Stomach smooth muscle (tissue), 2 donors: ENCODE measurements around the gene AGAP1.
A peak's percentile ranks its signal among the peaks of the same experiment; 100 is the strongest.

Experiments used
- H3K27ac ChIP-seq: one replicate; pipeline ENCODE4 v1.7.0; 2013; ENCODE audit warnings: mild to moderate bottlenecking, low read length, inconsistent platforms
- H3K27me3 ChIP-seq, 2 donors: one replicate each; pipeline ENCODE4 v1.7.0; 2013; ENCODE audit warnings: low read length in 2 of 2; ENCODE audit not compliant: insufficient read depth in 2 of 2, control insufficient read depth in 1 of 2
- H3K36me3 ChIP-seq, 2 donors: one replicate each; pipeline ENCODE4 v1.7.0; 2013; ENCODE audit warnings: low read length in 2 of 2; ENCODE audit not compliant: control insufficient read depth in 2 of 2, insufficient read depth in 2 of 2
- H3K4me1 ChIP-seq: one replicate; pipeline ENCODE4 v1.7.0; 2013; ENCODE audit warnings: low read length; ENCODE audit not compliant: control insufficient read depth, insufficient read depth
- H3K4me3 ChIP-seq, 2 donors: one replicate each; pipeline ENCODE4 v1.7.0; 2013; ENCODE audit warnings: low read length in 2 of 2
- H3K9ac ChIP-seq, 2 donors: one replicate each; pipeline ENCODE4 v1.7.0; 2013; ENCODE audit warnings: low read length in 2 of 2, mild to moderate bottlenecking in 1 of 2
- H3K9me3 ChIP-seq, 2 donors: one replicate each; pipeline ENCODE4 v1.7.0; 2013; ENCODE audit warnings: low read length in 2 of 2; ENCODE audit not compliant: control insufficient read depth in 2 of 2
- donor health status: healthy.
- donor health status: Pancreatic carcinoma.

The AGAP1 gene

DNA sequence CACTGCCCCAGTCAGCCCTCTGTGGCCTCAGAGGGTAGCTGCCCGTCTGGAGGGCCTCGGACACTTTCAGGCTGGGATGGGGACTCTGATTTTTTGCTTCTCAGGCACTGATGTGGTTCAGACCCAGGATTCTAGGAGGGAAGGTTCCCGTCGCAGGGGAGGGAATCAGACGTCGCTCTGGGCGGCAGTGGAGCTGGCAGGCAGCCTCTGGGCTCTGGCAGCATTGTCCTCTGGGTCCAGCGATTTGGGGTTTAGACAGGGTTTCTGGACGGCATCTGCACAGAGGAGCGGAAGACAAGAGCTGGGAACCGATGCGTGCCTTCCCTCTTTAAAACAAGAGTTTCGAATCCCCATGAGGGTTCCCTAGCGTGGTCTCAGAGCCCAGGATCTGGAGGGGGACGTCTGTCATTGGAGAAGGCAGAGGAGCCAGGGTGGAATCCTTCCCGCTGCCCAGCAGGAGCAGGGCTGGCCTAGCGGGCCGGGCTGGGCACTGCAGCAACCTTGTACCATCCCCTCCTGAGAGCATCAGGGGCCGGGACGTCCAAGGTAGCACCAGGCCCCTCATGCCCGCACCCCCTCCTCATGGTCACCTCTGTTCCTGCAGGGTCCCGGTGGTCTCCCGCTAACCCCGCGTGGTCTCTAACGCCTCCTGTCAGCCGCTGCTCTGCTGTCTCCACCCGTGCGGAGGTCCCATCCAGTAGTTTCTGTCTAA is 246.0 kb downstream of the AGAP1 start:
- peaks cover 6% of the 10 kb centered on the region for H3K4me1 ChIP-seq
- H3K9ac ChIP-seq, result no peak overlapping the region
- H3K9me3 ChIP-seq, result no peaks in the 10 kb centered on the region
- peaks cover 12% of the 10 kb centered on the region in 2 donors for H3K36me3 ChIP-seq
- no peak overlapping the region for H3K27ac ChIP-seq
- H3K4me3 ChIP-seq, result no peak overlapping the region
- no peaks in the 10 kb centered on the region for H3K27me3 ChIP-seq

- Histone ChIP-seq H3K4me3 (no peak overlapping the region), H3K9me3 (no peaks in the 10 kb centered on the region), H3K9ac (no peak overlapping the region), H3K27ac (no peak overlapping the region), H3K4me1 (peaks cover 6% of the 10 kb centered on the region), H3K27me3 (no peaks in the 10 kb centered on the region), H3K36me3 (peaks cover 9 to 17% of the 10 kb centered on the region in 2 donors)
Measured at GRCh38 chr2:235740821-235741220, 247.0 kb downstream of the AGAP1 start.

DNA sequence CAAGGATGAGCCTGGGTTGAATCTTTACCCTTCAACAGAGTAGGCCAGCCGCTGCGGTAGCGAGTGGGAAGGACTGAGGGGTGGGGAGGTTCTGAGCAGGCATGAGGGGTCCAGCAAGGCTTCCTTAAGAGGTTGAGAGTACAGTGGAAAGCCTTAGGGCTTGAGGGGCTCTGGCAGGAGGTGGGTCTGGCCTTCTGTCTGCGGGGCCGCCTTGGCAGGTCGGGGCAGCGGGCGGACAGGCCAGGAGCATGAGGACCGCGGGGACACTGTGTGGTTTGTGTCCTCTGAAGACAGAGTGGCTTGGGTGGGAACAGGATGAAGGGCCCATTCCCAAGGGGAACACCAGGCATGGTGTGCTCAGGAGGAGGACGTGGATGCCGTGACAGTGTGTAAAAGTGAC is 250.3 kb downstream of the AGAP1 start:
- Histone ChIP-seq H3K4me1 (peaks cover 33% of the 10 kb centered on the region), H3K4me3 (no peak overlapping the region), H3K9ac (no peak overlapping the region), H3K27me3 (no peaks in the 10 kb centered on the region), H3K9me3 (no peaks in the 10 kb centered on the region), H3K27ac (no peak overlapping the region), H3K36me3 (peaks cover 4 to 23% of the 10 kb centered on the region in 2 donors)

- Histone ChIP-seq H3K4me3 (no peak overlapping the region), H3K9ac (no peak overlapping the region), H3K9me3 (no peaks in the 10 kb centered on the region), H3K36me3 (peaks cover 7 to 27% of the 10 kb centered on the region in 2 donors), H3K4me1 (peaks cover 38% of the 10 kb centered on the region), H3K27me3 (no peaks in the 10 kb centered on the region), H3K27ac (no peak overlapping the region)
Measured at GRCh38 chr2:235745597-235745996, 251.8 kb downstream of the AGAP1 start.

- Histone ChIP-seq H3K4me3 (no peak overlapping the region), H3K36me3 (peaks cover 10 to 29% of the 10 kb centered on the region in 2 donors), H3K27me3 (no peaks in the 10 kb centered on the region), H3K27ac (peak overlapping the region; percentile 41), H3K4me1 (peaks cover 35% of the 10 kb centered on the region), H3K9me3 (no peaks in the 10 kb centered on the region), H3K9ac (peak overlapping the region; percentile 6 to 29)
Measured at GRCh38 chr2:235746257-235746934, 252.6 kb downstream of the AGAP1 start.

DNA sequence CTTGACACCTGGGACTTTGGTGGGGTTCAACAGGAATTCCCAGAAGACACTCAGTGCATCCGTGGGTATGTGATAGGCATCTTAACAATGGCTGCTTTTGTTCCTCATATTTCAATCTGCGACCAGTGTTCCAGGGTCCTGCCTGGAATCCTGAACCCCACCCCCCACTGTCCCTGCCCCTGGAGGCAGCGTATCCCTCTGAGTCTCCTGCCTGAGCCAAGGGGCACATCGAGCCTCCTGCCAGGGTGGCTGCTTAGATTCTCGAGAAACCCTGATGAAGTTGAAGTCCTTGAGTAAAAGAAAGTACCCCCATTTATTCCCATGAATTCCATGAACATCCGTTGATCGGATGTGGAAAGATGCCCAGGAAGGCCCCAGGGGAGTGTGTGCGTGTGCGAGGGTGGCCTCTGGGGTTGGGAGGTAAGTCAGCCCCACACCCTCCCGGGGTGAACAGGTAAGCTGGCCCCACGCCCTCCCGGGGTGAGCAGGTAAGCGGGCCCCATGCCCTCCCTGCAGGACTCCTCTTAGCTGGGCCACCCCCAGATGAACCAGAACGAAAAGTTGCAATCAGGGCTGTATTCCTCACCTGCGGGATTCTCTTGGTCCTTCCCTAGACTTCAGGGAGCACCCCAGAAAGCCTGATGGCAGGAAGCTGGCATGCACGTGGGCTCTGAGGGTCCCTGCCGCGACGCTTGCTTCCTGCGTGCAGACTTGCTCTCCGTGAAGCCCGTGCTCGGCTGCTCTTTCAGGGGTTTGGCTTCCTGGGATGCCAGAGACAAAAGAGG is 253.3 kb downstream of the AGAP1 start:
- H3K27ac ChIP-seq, result peak overlapping the region; percentile 41
- peak overlapping the region; percentile 6 to 29 for H3K9ac ChIP-seq
- no peaks in the 10 kb centered on the region for H3K9me3 ChIP-seq
- H3K36me3 ChIP-seq, result peaks cover 16 to 29% of the 10 kb centered on the region in 2 donors
- peaks cover 35% of the 10 kb centered on the region for H3K4me1 ChIP-seq
- H3K27me3 ChIP-seq, result no peaks in the 10 kb centered on the region
- H3K4me3 ChIP-seq, result peak overlapping the region in 1 of 2 donors; percentile 44

- Histone ChIP-seq H3K9me3 (no peaks in the 10 kb centered on the region), H3K9ac (no peak overlapping the region), H3K27ac (peak overlapping the region; percentile 41), H3K36me3 (peaks cover 21 to 28% of the 10 kb centered on the region in 2 donors), H3K4me1 (peaks cover 35% of the 10 kb centered on the region), H3K4me3 (peak overlapping the region in 1 of 2 donors; percentile 44), H3K27me3 (no peaks in the 10 kb centered on the region)
Measured at GRCh38 chr2:235747786-235748091, 253.9 kb downstream of the AGAP1 start.

DNA sequence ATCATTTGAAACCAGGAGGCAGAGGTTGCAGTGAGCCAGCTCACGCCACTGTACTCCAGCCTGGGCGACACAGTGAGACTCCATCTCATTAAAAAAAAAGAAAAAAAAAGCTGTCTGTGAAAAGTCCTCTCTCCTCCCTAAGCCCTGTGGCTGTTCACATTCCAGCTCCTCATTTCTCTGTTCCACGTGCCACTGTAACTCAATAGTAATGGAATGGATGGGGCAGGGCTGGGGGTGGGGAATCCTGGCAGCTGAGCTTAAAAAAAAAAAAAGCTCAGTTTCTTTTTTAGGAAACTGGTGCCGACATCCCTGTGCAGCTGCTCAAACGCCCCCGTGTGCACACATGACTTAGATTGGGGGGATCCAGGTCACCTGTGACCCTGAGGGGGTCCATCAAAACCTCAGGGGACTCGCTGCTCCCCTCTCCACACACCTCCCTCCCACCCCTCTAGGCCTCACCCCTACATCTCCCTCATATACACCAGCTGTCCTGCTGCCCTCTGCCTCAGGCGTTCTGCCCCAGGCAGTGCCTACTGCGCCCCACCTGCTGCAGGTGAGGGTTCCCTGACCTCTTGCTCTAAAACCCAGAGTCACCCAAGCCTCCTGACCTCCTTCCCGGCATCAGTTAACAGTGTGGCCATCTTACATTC is 255.4 kb downstream of the AGAP1 start:
- Histone ChIP-seq H3K36me3 (peaks cover 16 to 24% of the 10 kb centered on the region in 2 donors), H3K4me3 (peak overlapping the region in 1 of 2 donors; percentile 44), H3K9ac (peak overlapping the region in 1 of 2 donors; percentile 51), H3K27ac (peak overlapping the region; percentile 49), H3K9me3 (no peaks in the 10 kb centered on the region), H3K4me1 (peaks cover 35% of the 10 kb centered on the region), H3K27me3 (no peaks in the 10 kb centered on the region)

DNA sequence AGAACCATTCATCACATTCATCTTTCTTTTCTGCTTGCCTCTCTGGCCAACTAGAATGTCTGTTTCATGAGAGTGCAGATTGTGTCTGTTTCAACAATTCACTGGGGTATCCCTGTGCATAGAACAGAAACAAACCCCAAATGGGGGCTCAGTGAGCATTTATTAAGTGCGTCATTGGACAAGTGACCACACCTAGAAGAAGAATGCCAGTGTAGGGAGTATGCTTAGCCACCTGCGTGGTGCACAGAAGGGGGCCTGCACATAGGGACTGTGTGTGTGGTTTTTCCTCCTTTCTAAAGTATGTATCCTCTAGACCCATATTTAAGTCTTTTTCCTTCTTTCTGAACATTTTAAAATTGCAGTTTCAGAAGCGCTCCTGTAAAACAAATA is 255.9 kb downstream of the AGAP1 start:
- H3K9me3 ChIP-seq, result no peaks in the 10 kb centered on the region
- H3K4me3 ChIP-seq, result peak overlapping the region in 1 of 2 donors; percentile 44
- H3K4me1 ChIP-seq, result peaks cover 35% of the 10 kb centered on the region
- peak overlapping the region; percentile 49 for H3K27ac ChIP-seq
- H3K9ac ChIP-seq, result no peak overlapping the region
- peaks cover 16 to 23% of the 10 kb centered on the region in 2 donors for H3K36me3 ChIP-seq
- no peaks in the 10 kb centered on the region for H3K27me3 ChIP-seq

GRCh38 chr2:235752846-235753245 is 259.0 kb downstream of the AGAP1 start:
- no peaks in the 10 kb centered on the region for H3K9me3 ChIP-seq

More at GRCh38 chr2:235752846-235753245, 259.0 kb downstream of the AGAP1 start:
- Histone ChIP-seq H3K36me3 (peaks cover 13 to 24% of the 10 kb centered on the region in 2 donors), H3K4me1 (peaks cover 20% of the 10 kb centered on the region), H3K27ac (no peak overlapping the region), H3K27me3 (no peaks in the 10 kb centered on the region), H3K9ac (no peak overlapping the region), H3K4me3 (no peak overlapping the region)
